ENCODE data around the gene IER5L.
"Not testable (repeated sequence)": the region's sequence is repeated elsewhere in the genome, so short reads cannot be mapped to it uniquely, and the experiment has no call there.

The IER5L gene

GRCh38 chr9:129138144-129138462, 40.0 kb downstream of the IER5L start:
- DNase-seq = no peak

- DNase-seq = no peak
Measured at GRCh38 chr9:129137292-129138143, 40.5 kb downstream of the IER5L start.

GRCh38 chr9:129136446-129137035, 41.5 kb downstream of the IER5L start:
- no peak for DNase-seq

GRCh38 chr9:129135476-129135875, 42.6 kb downstream of the IER5L start:
- no peak for DNase-seq

GRCh38 chr9:129133082-129133481, 45.0 kb downstream of the IER5L start:
- DNase-seq = no peak

- no peak for DNase-seq
Measured at GRCh38 chr9:129131300-129132145, 46.5 kb downstream of the IER5L start.

GRCh38 chr9:129130791-129131190, 47.3 kb downstream of the IER5L start:
- no peak for DNase-seq

GRCh38 chr9:129130271-129130670, 47.8 kb downstream of the IER5L start:
- DNase-seq = not testable (repeated sequence)

GRCh38 chr9:129128689-129129088, 49.4 kb downstream of the IER5L start:
- no peak for DNase-seq

GRCh38 chr9:129126749-129127618, 51.1 kb downstream of the IER5L start:
- no peak for DNase-seq

Measured in NCI-H1048 (cell line).